SK-N-SH (cell line): Measurements from ENCODE around the gene ZC3H10. TPM values are rescaled to one million over a fixed set of nuclear protein-coding genes. Genes with fewer than 3 reads are reported as not detected.

Experiments used
- CTCF ChIA-PET: fragments of 300-600, 350-600 bp; formaldehyde crosslinking; extraction: SDS; loops from one replicate; lab custom pipeline; 2021; lab: Yijun Ruan, JAX
- POLR2A ChIA-PET: fragments of 350-600 bp; sonication (Branson Sonifier 250); formaldehyde crosslinking; extraction: SDS; loops from one replicate; lab custom pipeline; 2020; ENCODE audit warnings: antibody characterized with exemption, inconsistent platforms; lab: Yijun Ruan, JAX
- DNase-seq: peaks from one replicate; pipeline ENCODE4 v3.0.0; 2012
- H2AFZ ChIP-seq: fragments of 200-600 bp; sonication (generic); 2 replicates; pipeline ENCODE4 v1.8.1; 2016; ENCODE audit warnings: antibody characterized with exemption, mild to moderate bottlenecking, low read depth
- H3F3A ChIP-seq: fragments of 200-600 bp; sonication (generic); replicated peaks from 2 replicates; pipeline ENCODE3; 2016; ENCODE audit warnings: antibody characterized with exemption, mild to moderate bottlenecking; ENCODE audit not compliant: insufficient read depth
- H3K27ac ChIP-seq, 2 experiments: fragments of 200-500 bp in 1 of 2; fragments of 200-600 bp in 1 of 2; sonication (Bioruptor generic) in 1 of 2; sonication (generic), shearing (Covaris generic) in 1 of 2; 2 replicates each; pipeline versions ENCODE4 v1.5.1 to v1.6.1; 2014 to 2016; ENCODE audit warnings: low read depth in 2 of 2, inconsistent platforms in 1 of 2, low read length in 1 of 2, mild to moderate bottlenecking in 1 of 2, mixed read lengths in 1 of 2
- H3K27me3 ChIP-seq: fragments of 200-600 bp; sonication (generic), shearing (Covaris generic); 2 replicates; pipeline ENCODE4 v1.6.1; 2016; ENCODE audit warnings: mixed run types; ENCODE audit not compliant: insufficient read depth
- H3K36me3 ChIP-seq, 2 experiments: fragments of 200-500 bp in 1 of 2; fragments of 200-600 bp in 1 of 2; sonication (Bioruptor generic) in 1 of 2; sonication (generic) in 1 of 2; replicated peaks in 1 of 2; 2 replicates each; pipeline versions ENCODE3 to v1.5.1; 2014 to 2016; ENCODE audit warnings: low read length in 1 of 2, mild to moderate bottlenecking in 1 of 2; ENCODE audit not compliant: insufficient read depth in 2 of 2, control insufficient read depth in 1 of 2
- H3K4me1 ChIP-seq, 2 experiments: fragments of 200-500 bp in 1 of 2; fragments of 200-600 bp in 1 of 2; sonication (Bioruptor generic) in 1 of 2; sonication (generic), shearing (Covaris generic) in 1 of 2; 2 replicates each; pipeline versions ENCODE4 v1.5.1 to v1.6.1; 2014 to 2016; ENCODE audit warnings: low read depth in 1 of 2, low read length in 1 of 2, mixed run types in 1 of 2; ENCODE audit not compliant: insufficient read depth in 2 of 2, control insufficient read depth in 1 of 2
- H3K4me2 ChIP-seq: fragments of 200-600 bp; sonication (generic), shearing (Covaris generic); 2 replicates; pipeline ENCODE4 v1.6.1; 2017; ENCODE audit warnings: mixed run types
- H3K4me3 ChIP-seq, 2 experiments: fragments of 200-500 bp in 1 of 2; fragments of 200-600 bp in 1 of 2; sonication (Bioruptor generic) in 1 of 2; sonication (generic), shearing (Covaris generic) in 1 of 2; 2 replicates each; pipeline versions ENCODE4 v1.5.1 to v1.8.1; 2014 to 2016; ENCODE audit warnings: low read depth in 2 of 2, inconsistent platforms in 1 of 2, low read length in 1 of 2, mild to moderate bottlenecking in 1 of 2, mixed read lengths in 1 of 2, moderate library complexity in 1 of 2
- H3K79me2 ChIP-seq: fragments of 200-600 bp; sonication (generic); 2 replicates; pipeline ENCODE4 v1.8.1; 2017; ENCODE audit warnings: mild to moderate bottlenecking; ENCODE audit not compliant: insufficient read depth
- H3K9ac ChIP-seq: fragments of 200-600 bp; sonication (generic); 2 replicates; pipeline ENCODE4 v1.6.1; 2017; ENCODE audit warnings: mixed run types
- H3K9me2 ChIP-seq: fragments of 200-600 bp; sonication (generic); 2 replicates; pipeline ENCODE4 v1.6.1; 2017; ENCODE audit warnings: mixed run types
- H3K9me3 ChIP-seq: fragments of 200-600 bp; sonication (generic); 2 replicates; pipeline ENCODE4 v1.6.1; 2017; ENCODE audit warnings: mixed run types, mild to moderate bottlenecking, moderate library complexity
- H4K20me1 ChIP-seq: fragments of 200-600 bp; sonication (generic); 2 replicates; pipeline ENCODE4 v1.6.1; 2017; ENCODE audit warnings: mild to moderate bottlenecking, mixed run types; ENCODE audit not compliant: insufficient read depth
- CHD2 ChIP-seq: fragments of 150-350 bp; IDR thresholded peaks from 2 replicates; pipeline ENCODE4 v1.6.1; 2018; ENCODE audit warnings: low read length; ENCODE audit not compliant: partially characterized antibody
- CTCF ChIP-seq: fragments of 200-600 bp; sonication (generic); IDR thresholded peaks from 2 replicates; pipeline ENCODE4 v1.6.1; 2017; ENCODE audit warnings: antibody characterized with exemption, mild to moderate bottlenecking, moderate library complexity
- ELF1 ChIP-seq: IDR thresholded peaks from 2 replicates; pipeline ENCODE4 v1.4.0; 2012
- EZH2phosphoT487 ChIP-seq: fragments of 200-600 bp; sonication (generic); IDR thresholded peaks from 2 replicates; pipeline ENCODE4 v1.6.1; 2017; ENCODE audit warnings: low read depth, mixed run types, mild to moderate bottlenecking, antibody characterized with exemption, moderate library complexity, borderline replicate concordance
- JUND ChIP-seq: IDR thresholded peaks from 2 replicates; pipeline ENCODE4 v1.4.0; 2012
- MEF2A ChIP-seq: IDR thresholded peaks from 2 replicates; pipeline ENCODE4 v1.4.0; 2012; ENCODE audit warnings: low read depth, borderline replicate concordance
- NFIC ChIP-seq: IDR thresholded peaks from 2 replicates; pipeline ENCODE4 v1.4.0; 2012; ENCODE audit warnings: borderline replicate concordance
- NRF1 ChIP-seq: IDR thresholded peaks from 2 replicates; pipeline ENCODE4 v1.6.1; 2012; ENCODE audit warnings: low read depth, mild to moderate bottlenecking, low read length
- PBX3 ChIP-seq: IDR thresholded peaks from 2 replicates; pipeline ENCODE4; 2012
- RCOR1 ChIP-seq: fragments of 150-350 bp; IDR thresholded peaks from 2 replicates; pipeline ENCODE4 v1.6.1; 2017; ENCODE audit warnings: antibody characterized with exemption, low read length
- RXRA ChIP-seq: IDR thresholded peaks from 2 replicates; pipeline ENCODE4 v1.4.0; 2012; ENCODE audit warnings: low read depth, mild to moderate bottlenecking, borderline replicate concordance
- TEAD4 ChIP-seq: IDR thresholded peaks from 2 replicates; pipeline ENCODE4 v1.4.0; 2012; ENCODE audit warnings: mild to moderate bottlenecking, borderline replicate concordance; ENCODE audit not compliant: insufficient read depth
- WGBS: methylation state at CpG from one replicate; pipeline ENCODE4 v1.1.6; 2017; ENCODE audit warnings: low lambda C conversion rate; 5-methylcytosine and 5-hydroxymethylcytosine counted together
- polyA plus RNA-seq, 3 experiments: library from polyadenylated mRNA; depleted of rRNA; stranded (reverse); fragments of >200 nt; gene quantifications; 2 replicates each; pipeline ENCODE4 v1.2.3, GENCODE V29; 2012

The ZC3H10 gene
- polyA plus RNA-seq, 1 of the 3 experiments (the other 2 are of a cell fraction) = 2.0 TPM

GRCh38 chr12:56105609-56105902, 12.5 kb upstream of the ZC3H10 start:
- Histone ChIP-seq H4K20me1 (0 out of 2 replicates have a peak, but pooled peaks cover 3% of the 10 kb centered on the region), H3K9ac (peak overlapping the region; percentile 96), H3K9me2 (no peaks in the 10 kb centered on the region), H3K79me2 (peaks cover 42% of the 10 kb centered on the region), H3K4me2 (peak overlapping the region; percentile 84), H3K9me3 (no peaks in the 10 kb centered on the region), H3K27me3 (no peaks in the 10 kb centered on the region), H3K4me1 (peaks cover 5 to 19% of the 10 kb centered on the region in 2 experiments; a peak in 3 of 4 replicates), H3K36me3 (peaks cover 33 to 41% of the 10 kb centered on the region in 2 experiments), H3K27ac (no peak overlapping the region), H2AFZ (no peak overlapping the region), H3K4me3 (peak overlapping the region; percentile 89 to 90), H3F3A (peaks cover 14% of the 10 kb centered on the region)
- TF ChIP-seq NFIC = no peak
- TF ChIP-seq CHD2 = no peak
- TF ChIP-seq RXRA = no peak
- TF ChIP-seq TEAD4 = no peak
- TF ChIP-seq EZH2phosphoT487 = no peak
- no peak for TF ChIP-seq RCOR1
- no peak for TF ChIP-seq JUND
- 20% methylated on average over 2 of the region's 2 CpGs for WGBS
- DNase-seq = no peak
- ChIA-PET CTCF (interaction anchor here (1.3 to 1.9 kb wide), 4 partner anchors 12 to 153 kb away, joined by 4 to 7 read pairs (median 6); partner anchors contain the start of genes ANKRD52, SMARCC2 and ZC3H10), POLR2A (interaction anchor here (0.8 to 3.0 kb wide), 6 partner anchors 11 to 117 kb away, joined by 4 to 33 read pairs (median 14); partner anchors contain the start of genes ERBB3, ESYT1, RPL41 and ZC3H10)

GRCh38 chr12:56107242-56107641, 10.8 kb upstream of the ZC3H10 start:
- ChIA-PET POLR2A (interaction anchor here (0.7 to 1.3 kb wide), 2 partner anchors 8 to 10 kb away, joined by 3 to 5 read pairs; partner anchors contain the start of gene RPL41), CTCF (interaction anchor here (0.6 to 1.9 kb wide), 8 partner anchors 26 to 395 kb away, joined by 3 to 6 read pairs (median 4); partner anchors contain the start of genes ERBB3 and SMARCC2)
- Histone ChIP-seq H3K9ac (no peak overlapping the region; the same call in 1 of the 2 replicates), H3K27ac (no peak overlapping the region), H3K27me3 (no peaks in the 10 kb centered on the region), H3K4me2 (no peak overlapping the region), H3K9me3 (no peaks in the 10 kb centered on the region), H3K79me2 (peaks cover 42% of the 10 kb centered on the region), H3K36me3 (peaks cover 46 to 53% of the 10 kb centered on the region in 2 experiments), H3F3A (peaks cover 29% of the 10 kb centered on the region), H3K4me3 (no peak overlapping the region), H4K20me1 (0 out of 2 replicates have a peak, but pooled peaks cover 3% of the 10 kb centered on the region), H3K9me2 (no peaks in the 10 kb centered on the region), H2AFZ (no peak overlapping the region), H3K4me1 (peaks cover 5 to 19% of the 10 kb centered on the region in 2 experiments; a peak in 3 of 4 replicates)
- 97% methylated on average over 3 of the region's 3 CpGs for WGBS
- no peak for DNase-seq
- TF ChIP-seq PBX3 (no peak), CTCF (no peak), ELF1 (no peak), MEF2A (no peak), NRF1 (no peak), CHD2 (no peak)
